Type B pancreatic cell (in vitro differentiated cells): ENCODE measurements around the gene FOXD4L6. TPM values are rescaled to one million over a fixed set of nuclear protein-coding genes. Genes with fewer than 3 reads are reported as not detected.
"Not testable (repeated sequence)": the region's sequence is repeated elsewhere in the genome, so short reads cannot be mapped to it uniquely, and the experiment has no call there.

Experiments
- DNase-seq: peaks from one replicate; pipeline ENCODE4 v3.0.0; 2021; ENCODE audit warnings: mixed read lengths; ENCODE audit not compliant: unreplicated experiment; ENCODE audit errors: extremely low spot score
- H3K27ac Mint-ChIP-seq: 2 replicates; pipeline ENCODE4 v1.8.0; 2021; ENCODE audit warnings: mild to moderate bottlenecking, mixed read lengths
- H3K27me3 Mint-ChIP-seq: 2 replicates; pipeline ENCODE4 v1.8.0; 2021; ENCODE audit warnings: mixed read lengths
- H3K36me3 Mint-ChIP-seq: 2 replicates; pipeline ENCODE4 v1.8.0; 2021; ENCODE audit warnings: mixed read lengths
- H3K4me1 Mint-ChIP-seq: one replicate; pipeline ENCODE4 v1.8.0; 2021; ENCODE audit warnings: mixed read lengths; ENCODE audit not compliant: unreplicated experiment
- H3K4me3 Mint-ChIP-seq: 2 replicates; pipeline ENCODE4 v1.8.0; 2021; ENCODE audit warnings: mild to moderate bottlenecking, mixed read lengths
- H3K9me3 Mint-ChIP-seq: 2 replicates; pipeline ENCODE4 v1.8.0; 2021; ENCODE audit warnings: mixed read lengths
- CTCF ChIP-seq: fragments of 200-600 bp; sonication (generic); conservative IDR thresholded peaks from 2 replicates; pipeline ENCODE4 v1.5.0; 2021; ENCODE audit warnings: antibody characterized with exemption, mild to moderate bottlenecking
- total RNA-seq: library from RNA; stranded (reverse); gene quantifications from 2 replicates; pipeline ENCODE4 v1.2.1, GENCODE V29; 2021; ENCODE audit warnings: low replicate concordance

Gene FOXD4L6
- total RNA-seq, 1 donor from 2014 or later = 0.17 TPM

GRCh38 chr9:41088450-41089059 is 39.9 kb downstream of the FOXD4L6 start:
- H3K36me3 Mint-ChIP-seq, DNase-seq, H3K4me1 Mint-ChIP-seq, H3K27ac Mint-ChIP-seq, H3K9me3 Mint-ChIP-seq, H3K4me3 Mint-ChIP-seq: not testable (repeated sequence)
- peaks cover 30% of the 10 kb centered on the region for H3K27me3 Mint-ChIP-seq
- TF ChIP-seq CTCF = peak; percentile 68

GRCh38 chr9:41087929-41088328 is 40.6 kb downstream of the FOXD4L6 start:
- H3K27ac Mint-ChIP-seq, H3K4me1 Mint-ChIP-seq, H3K9me3 Mint-ChIP-seq, H3K4me3 Mint-ChIP-seq, DNase-seq, H3K36me3 Mint-ChIP-seq: not testable (repeated sequence)
- H3K27me3 Mint-ChIP-seq = peaks cover 31% of the 10 kb centered on the region

DNA sequence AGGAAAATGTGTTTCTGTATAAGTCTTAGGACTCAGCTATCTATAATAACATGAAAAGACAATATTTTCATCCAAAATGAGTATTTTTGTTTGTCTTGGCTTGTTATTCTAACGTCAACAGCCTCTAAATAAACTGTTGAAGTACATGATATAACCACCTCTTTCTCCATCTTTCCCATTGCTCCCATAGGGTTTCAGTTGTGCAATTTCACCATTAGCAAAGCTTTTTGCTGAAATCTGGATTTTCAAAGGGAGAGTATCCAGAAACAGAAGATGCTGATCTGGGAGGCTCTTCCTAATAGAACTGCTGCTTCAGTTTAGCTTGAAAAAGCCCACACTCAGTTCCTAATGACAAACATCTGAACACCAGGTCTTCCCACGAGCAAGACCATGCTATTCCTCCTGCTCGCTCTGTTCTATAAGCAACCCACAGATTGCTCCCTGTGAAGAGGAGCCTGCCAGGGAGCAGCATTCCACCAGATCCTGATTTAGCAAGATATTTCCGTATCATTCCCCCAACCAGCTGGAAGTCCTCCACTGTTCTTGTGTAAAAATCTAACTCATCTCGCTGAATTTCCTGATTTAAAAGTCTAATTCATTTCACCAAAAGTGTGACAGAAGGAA is 41.2 kb downstream of the FOXD4L6 start:
- H3K4me1 Mint-ChIP-seq, H3K4me3 Mint-ChIP-seq, DNase-seq, H3K36me3 Mint-ChIP-seq, H3K27ac Mint-ChIP-seq, H3K9me3 Mint-ChIP-seq: not testable (repeated sequence)
- H3K27me3 Mint-ChIP-seq = peaks cover 38% of the 10 kb centered on the region

DNA sequence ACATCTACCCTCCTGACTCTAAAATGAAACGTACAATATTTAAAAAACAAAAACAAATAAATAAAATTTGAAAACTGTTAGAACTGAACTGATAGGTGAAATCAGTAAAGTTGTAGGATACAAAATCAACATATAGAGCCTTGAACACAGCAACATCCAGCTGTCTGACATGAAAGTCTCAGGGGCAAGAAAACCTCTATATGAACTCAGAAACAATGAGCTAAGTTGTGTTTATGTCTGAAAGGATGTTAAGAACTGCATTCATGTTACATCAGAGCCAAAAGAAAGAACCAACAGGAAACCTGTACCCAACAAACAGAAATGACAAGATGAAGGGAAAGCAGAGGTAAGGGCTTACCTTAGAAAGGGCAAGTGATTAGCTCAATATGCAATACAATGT is 41.8 kb downstream of the FOXD4L6 start:
- peaks cover 40% of the 10 kb centered on the region for H3K27me3 Mint-ChIP-seq
- not testable (repeated sequence) for H3K36me3 Mint-ChIP-seq, H3K27ac Mint-ChIP-seq, H3K9me3 Mint-ChIP-seq, H3K4me3 Mint-ChIP-seq, H3K4me1 Mint-ChIP-seq, DNase-seq

DNA sequence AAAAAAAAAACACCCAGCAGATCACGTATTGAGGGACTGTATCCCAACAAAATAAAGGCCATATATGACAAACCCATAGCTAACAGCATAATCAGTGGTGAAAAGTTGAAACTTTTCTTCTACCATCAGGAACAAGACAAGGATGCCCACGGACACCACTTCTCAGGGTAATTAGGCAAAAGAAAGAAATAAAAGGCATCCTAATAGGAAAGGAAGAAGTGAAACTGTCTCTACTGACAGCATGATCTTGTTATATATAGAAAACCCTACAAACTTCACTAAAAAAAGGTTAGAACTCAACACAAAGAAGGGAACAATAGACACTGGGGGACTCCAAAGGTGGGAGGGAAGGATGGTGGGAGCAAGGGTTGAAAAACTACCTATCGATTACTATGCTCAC is 42.3 kb downstream of the FOXD4L6 start:
- peaks cover 40% of the 10 kb centered on the region for H3K27me3 Mint-ChIP-seq
- not testable (repeated sequence) for H3K27ac Mint-ChIP-seq, DNase-seq, H3K9me3 Mint-ChIP-seq, H3K4me3 Mint-ChIP-seq, H3K36me3 Mint-ChIP-seq, H3K4me1 Mint-ChIP-seq

DNA sequence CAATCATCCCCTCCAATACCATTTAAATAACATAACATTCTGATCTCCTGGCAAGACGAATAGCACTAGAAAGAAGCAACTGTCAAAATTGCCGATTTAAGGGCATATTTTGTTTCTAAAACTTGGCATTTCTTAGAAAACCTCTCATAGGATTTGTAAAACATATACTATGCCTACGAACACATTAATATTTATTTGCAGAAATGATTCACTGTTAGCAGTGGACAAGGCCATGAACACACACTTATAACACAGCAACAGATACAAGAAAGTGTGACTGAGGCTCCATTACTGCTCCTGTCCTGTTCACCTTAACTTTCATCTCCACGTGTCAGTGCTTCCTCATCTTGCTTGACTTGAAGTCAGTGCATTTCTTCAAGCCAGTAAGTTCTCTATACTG is 46.1 kb downstream of the FOXD4L6 start:
- not testable (repeated sequence) for H3K27ac Mint-ChIP-seq, H3K9me3 Mint-ChIP-seq, H3K4me3 Mint-ChIP-seq, H3K4me1 Mint-ChIP-seq, H3K36me3 Mint-ChIP-seq, DNase-seq
- peaks cover 29% of the 10 kb centered on the region for H3K27me3 Mint-ChIP-seq

- not testable (repeated sequence) for H3K4me3 Mint-ChIP-seq, H3K4me1 Mint-ChIP-seq, H3K9me3 Mint-ChIP-seq, H3K36me3 Mint-ChIP-seq, DNase-seq, H3K27ac Mint-ChIP-seq
- peaks cover 34% of the 10 kb centered on the region for H3K27me3 Mint-ChIP-seq
Observed at GRCh38 chr9:41079464-41079863, 49.0 kb downstream of the FOXD4L6 start.

GRCh38 chr9:41077586-41077985 is 50.9 kb downstream of the FOXD4L6 start:
- not testable (repeated sequence) for H3K4me1 Mint-ChIP-seq, H3K9me3 Mint-ChIP-seq, DNase-seq, H3K4me3 Mint-ChIP-seq, H3K36me3 Mint-ChIP-seq, H3K27ac Mint-ChIP-seq
- H3K27me3 Mint-ChIP-seq = peaks cover 44% of the 10 kb centered on the region

Other genes starting within 250 kb of the FOXD4L6 start
- gene ZNG1F, start 60.6 kb upstream of the FOXD4L6 start, total RNA-seq = 8.7 and 15.8 TPM in 2 replicates